Measurements from ENCODE around the gene CREB5.

Gene CREB5

DNA sequence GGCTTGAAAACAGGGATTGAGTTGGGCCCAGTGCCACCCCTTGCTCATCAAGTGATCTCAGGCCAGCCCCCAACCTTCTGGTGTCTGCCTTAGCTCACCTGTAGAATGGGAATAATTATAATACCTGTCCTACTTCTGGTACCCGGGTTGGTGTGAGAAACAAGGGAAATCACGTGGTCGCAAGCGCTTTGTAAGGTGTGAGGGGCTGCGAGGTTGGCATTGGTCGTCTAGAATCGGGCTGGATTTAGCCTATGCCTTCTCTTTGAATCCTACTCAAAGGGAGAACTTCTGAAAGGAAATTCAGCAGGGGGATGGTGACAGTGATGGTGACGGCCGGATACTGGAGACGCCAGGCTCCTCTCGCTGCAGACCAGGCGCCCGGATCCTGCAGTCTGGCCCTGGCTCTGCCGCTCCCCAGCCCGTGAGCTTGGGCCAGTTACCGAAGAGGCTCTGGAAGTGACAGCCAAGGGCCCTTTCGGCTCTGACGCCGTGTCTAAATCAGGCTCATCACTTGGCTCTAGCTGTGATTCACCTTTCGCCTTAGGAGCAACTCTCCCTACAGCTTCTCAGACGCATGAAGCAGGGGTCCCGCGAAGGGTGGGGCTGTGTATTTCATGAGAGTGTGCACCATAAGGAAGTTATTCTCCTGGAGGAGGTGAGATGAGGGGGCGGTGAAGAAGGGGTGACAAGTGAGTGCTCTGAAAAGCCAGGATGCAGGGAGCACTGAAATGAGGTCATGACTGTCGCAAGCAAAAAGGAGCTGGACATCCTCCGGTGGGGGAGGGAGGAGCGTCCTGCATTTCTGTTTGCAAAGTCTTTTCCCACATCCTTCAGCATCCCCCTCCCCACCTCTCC, 4.0 kb upstream of the CREB5 start:
- peaks cover 73% of the 10 kb centered on the region for H3K27me3 ChIP-seq (ENCODE audit: control insufficient read depth, insufficient read depth, low read length)
- H3K9ac ChIP-seq (ENCODE audit: low read depth, low read length), result no peak overlapping the region
- no peaks in the 10 kb centered on the region for H3K9me3 ChIP-seq (ENCODE audit: control insufficient read depth, insufficient read depth, low read length)
- peak overlapping the region; percentile 91 for H3K4me3 ChIP-seq (ENCODE audit: low read depth, low read length)
- peaks cover 8% of the 10 kb centered on the region for H3K4me1 ChIP-seq (ENCODE audit: control insufficient read depth, insufficient read depth, low read length)
- no peaks in the 10 kb centered on the region for H3K36me3 ChIP-seq (ENCODE audit: control insufficient read depth, insufficient read depth, low read length)

DNA sequence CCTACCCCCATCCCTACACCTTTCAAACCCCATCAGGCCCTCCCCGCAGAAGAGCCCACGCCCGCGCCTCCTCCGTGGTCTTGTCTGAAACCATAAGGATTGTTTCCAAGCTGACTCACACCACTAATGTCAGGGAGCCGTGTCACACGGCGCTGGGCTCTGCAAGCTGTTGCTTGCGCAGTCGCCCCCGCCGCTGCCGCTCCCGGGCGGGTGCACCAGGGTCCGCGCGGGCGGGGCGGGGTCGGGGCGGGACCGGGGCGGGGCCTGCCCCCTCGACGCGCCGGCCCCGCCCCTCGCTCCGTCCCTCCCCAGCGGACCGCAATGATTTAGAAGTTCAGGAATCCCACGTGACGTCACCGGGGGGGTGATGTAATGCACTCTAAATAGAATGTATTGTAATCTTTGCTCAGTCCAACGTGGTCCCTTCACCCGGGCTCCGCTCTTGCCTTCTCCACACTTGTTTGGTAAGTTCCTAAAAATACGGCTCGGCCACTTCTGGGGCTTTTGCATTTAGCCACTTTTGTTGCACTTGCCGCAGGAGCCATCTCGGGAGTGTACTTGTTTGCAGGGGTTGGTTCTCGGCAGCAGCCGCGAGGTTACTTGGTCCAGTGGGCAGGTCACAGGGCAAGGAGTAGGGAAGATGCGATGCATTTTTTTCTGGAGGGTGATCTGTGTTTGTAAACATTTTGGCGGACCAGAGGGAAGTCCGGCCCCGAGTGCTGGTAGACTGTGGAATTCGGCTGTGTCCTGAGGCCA, 3.2 kb upstream of the CREB5 start:
- peak overlapping the region; percentile 91 for H3K4me3 ChIP-seq (ENCODE audit: low read depth, low read length)
- peak overlapping the region; percentile 8 for H3K9ac ChIP-seq (ENCODE audit: low read depth, low read length)
- H3K9me3 ChIP-seq (ENCODE audit: control insufficient read depth, insufficient read depth, low read length), result no peaks in the 10 kb centered on the region
- no peaks in the 10 kb centered on the region for H3K36me3 ChIP-seq (ENCODE audit: control insufficient read depth, insufficient read depth, low read length)
- peaks cover 81% of the 10 kb centered on the region for H3K27me3 ChIP-seq (ENCODE audit: control insufficient read depth, insufficient read depth, low read length)
- peaks cover 8% of the 10 kb centered on the region for H3K4me1 ChIP-seq (ENCODE audit: control insufficient read depth, insufficient read depth, low read length)

DNA sequence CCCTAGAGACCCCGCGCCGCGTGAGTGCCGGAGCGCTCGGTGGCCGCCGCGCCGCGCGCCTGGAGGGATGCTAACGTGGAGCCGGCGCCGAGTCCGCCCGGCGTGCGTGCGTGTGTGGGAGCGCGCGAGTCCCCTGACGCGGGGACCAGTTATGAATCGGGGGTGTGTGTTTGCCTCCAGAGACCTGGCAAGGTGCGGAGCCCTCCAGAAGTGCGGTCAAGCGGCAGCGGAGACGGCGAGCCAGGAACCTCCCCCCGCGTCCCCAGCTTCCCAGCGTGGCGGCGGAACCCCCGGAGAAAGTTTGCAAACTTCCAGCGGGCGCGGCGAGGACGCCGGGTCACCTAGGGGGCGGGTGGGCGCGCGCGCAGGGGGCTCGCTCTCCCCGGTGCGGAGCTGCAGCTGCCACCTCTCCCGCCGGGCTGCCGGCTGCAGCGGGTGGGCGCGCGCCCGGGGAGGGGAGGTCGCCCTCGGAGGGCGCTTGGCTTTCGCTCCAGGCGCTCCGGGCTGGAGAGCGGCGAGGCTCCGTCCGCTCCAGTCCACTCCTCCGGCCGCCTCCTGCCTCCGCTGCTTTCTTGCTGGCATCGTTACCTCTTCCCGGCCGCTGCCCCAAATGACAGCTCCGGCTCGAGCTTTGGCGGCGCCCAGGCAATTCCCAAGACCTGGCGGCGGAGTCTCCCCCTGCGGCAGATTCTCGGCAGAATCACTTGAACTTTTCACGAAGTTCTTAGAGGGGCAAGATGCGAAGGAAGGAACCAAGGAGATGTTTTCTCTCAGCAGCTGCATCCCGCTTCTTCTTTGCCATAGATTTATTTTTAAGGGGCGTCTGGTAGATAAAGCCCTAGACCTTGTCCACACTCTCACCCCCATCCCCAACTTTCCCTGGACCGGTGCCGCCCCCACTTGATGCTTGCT, 2.3 kb upstream of the CREB5 start:
- H3K9ac ChIP-seq (ENCODE audit: low read depth, low read length), result peak overlapping the region; percentile 8
- peaks cover 78% of the 10 kb centered on the region for H3K27me3 ChIP-seq (ENCODE audit: control insufficient read depth, insufficient read depth, low read length)

GRCh38 chr7:28410628-28411531, 1.4 kb upstream of the CREB5 start:
- Histone ChIP-seq H3K27me3 (ENCODE audit: control insufficient read depth, insufficient read depth, low read length) (peaks cover 71% of the 10 kb centered on the region), H3K36me3 (ENCODE audit: control insufficient read depth, insufficient read depth, low read length) (no peaks in the 10 kb centered on the region), H3K4me3 (ENCODE audit: low read depth, low read length) (peak overlapping the region; percentile 91), H3K9ac (ENCODE audit: low read depth, low read length) (no peak overlapping the region), H3K4me1 (ENCODE audit: control insufficient read depth, insufficient read depth, low read length) (peaks cover 8% of the 10 kb centered on the region), H3K9me3 (ENCODE audit: control insufficient read depth, insufficient read depth, low read length) (no peaks in the 10 kb centered on the region)

More for the DNA sequence above, 2.3 kb upstream of the CREB5 start:
- Histone ChIP-seq H3K36me3 (ENCODE audit: control insufficient read depth, insufficient read depth, low read length) (no peaks in the 10 kb centered on the region), H3K4me1 (ENCODE audit: control insufficient read depth, insufficient read depth, low read length) (peaks cover 8% of the 10 kb centered on the region), H3K4me3 (ENCODE audit: low read depth, low read length) (peak overlapping the region; percentile 91), H3K9me3 (ENCODE audit: control insufficient read depth, insufficient read depth, low read length) (no peaks in the 10 kb centered on the region)

GRCh38 chr7:28413011-28413410, 693 bp downstream of the CREB5 start:
- Histone ChIP-seq H3K4me3 (ENCODE audit: low read depth, low read length) (no peak overlapping the region), H3K36me3 (ENCODE audit: control insufficient read depth, insufficient read depth, low read length) (no peaks in the 10 kb centered on the region), H3K9me3 (ENCODE audit: control insufficient read depth, insufficient read depth, low read length) (no peaks in the 10 kb centered on the region), H3K27me3 (ENCODE audit: control insufficient read depth, insufficient read depth, low read length) (peaks cover 54% of the 10 kb centered on the region), H3K4me1 (ENCODE audit: control insufficient read depth, insufficient read depth, low read length) (peaks cover 8% of the 10 kb centered on the region), H3K9ac (ENCODE audit: low read depth, low read length) (no peak overlapping the region)

GRCh38 chr7:28414453-28414852, 2.1 kb downstream of the CREB5 start:
- Histone ChIP-seq H3K9ac (ENCODE audit: low read depth, low read length) (no peak overlapping the region), H3K9me3 (ENCODE audit: control insufficient read depth, insufficient read depth, low read length) (no peaks in the 10 kb centered on the region), H3K27me3 (ENCODE audit: control insufficient read depth, insufficient read depth, low read length) (peaks cover 44% of the 10 kb centered on the region), H3K4me1 (ENCODE audit: control insufficient read depth, insufficient read depth, low read length) (peaks cover 8% of the 10 kb centered on the region), H3K36me3 (ENCODE audit: control insufficient read depth, insufficient read depth, low read length) (no peaks in the 10 kb centered on the region), H3K4me3 (ENCODE audit: low read depth, low read length) (no peak overlapping the region)

- peaks cover 4% of the 10 kb centered on the region for H3K4me1 ChIP-seq (ENCODE audit: control insufficient read depth, insufficient read depth, low read length)
- no peaks in the 10 kb centered on the region for H3K36me3 ChIP-seq (ENCODE audit: control insufficient read depth, insufficient read depth, low read length)
- no peak overlapping the region for H3K9ac ChIP-seq (ENCODE audit: low read depth, low read length)
- no peaks in the 10 kb centered on the region for H3K9me3 ChIP-seq (ENCODE audit: control insufficient read depth, insufficient read depth, low read length)
- H3K4me3 ChIP-seq (ENCODE audit: low read depth, low read length), result no peak overlapping the region
- peaks cover 18% of the 10 kb centered on the region for H3K27me3 ChIP-seq (ENCODE audit: control insufficient read depth, insufficient read depth, low read length)
Observed at GRCh38 chr7:28417321-28417940, 5.1 kb downstream of the CREB5 start.

DNA sequence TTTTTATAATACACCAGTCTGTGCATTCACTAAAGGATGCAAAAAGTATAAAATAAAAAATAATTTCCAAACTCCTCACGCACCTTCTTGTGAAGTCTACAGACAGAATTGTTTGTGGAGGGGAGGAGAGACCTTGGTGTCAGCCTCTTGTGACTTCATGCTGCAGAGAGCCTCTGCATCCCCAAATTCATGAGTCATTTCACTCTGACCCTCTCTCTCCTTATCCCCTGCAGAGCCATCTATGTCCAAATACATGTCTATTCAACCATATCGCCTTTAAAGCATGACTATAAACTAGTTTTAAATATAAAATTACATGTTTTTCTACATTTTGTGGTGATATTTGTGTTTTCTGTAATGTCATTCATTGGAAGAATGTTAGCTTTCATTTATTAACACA, 6.0 kb downstream of the CREB5 start:
- no peaks in the 10 kb centered on the region for H3K36me3 ChIP-seq (ENCODE audit: control insufficient read depth, insufficient read depth, low read length)
- H3K9ac ChIP-seq (ENCODE audit: low read depth, low read length), result no peak overlapping the region
- H3K4me1 ChIP-seq (ENCODE audit: control insufficient read depth, insufficient read depth, low read length), result no peaks in the 10 kb centered on the region
- H3K4me3 ChIP-seq (ENCODE audit: low read depth, low read length), result no peak overlapping the region
- H3K27me3 ChIP-seq (ENCODE audit: control insufficient read depth, insufficient read depth, low read length), result peaks cover 10% of the 10 kb centered on the region
- no peaks in the 10 kb centered on the region for H3K9me3 ChIP-seq (ENCODE audit: control insufficient read depth, insufficient read depth, low read length)

DNA sequence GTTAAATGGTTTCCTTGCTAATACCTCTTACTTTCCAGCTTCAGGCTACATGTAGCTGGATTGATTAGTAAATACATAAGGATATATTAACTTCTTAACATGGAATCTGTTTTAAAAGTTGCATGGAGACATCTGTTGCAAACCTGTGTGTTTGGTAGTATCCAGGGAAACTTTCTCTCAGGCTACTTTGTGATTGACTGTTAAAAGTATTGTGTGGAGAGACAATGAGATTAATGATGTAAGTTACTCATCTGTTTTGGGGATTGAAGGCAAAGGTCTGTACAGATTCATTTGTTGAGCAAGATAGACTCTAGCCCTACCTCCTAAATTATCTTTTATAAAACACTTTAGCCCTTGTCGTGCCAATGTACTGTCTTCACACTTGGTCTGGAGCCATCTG, 6.6 kb downstream of the CREB5 start:
- peaks cover 3% of the 10 kb centered on the region for H3K27me3 ChIP-seq (ENCODE audit: control insufficient read depth, insufficient read depth, low read length)
- H3K4me1 ChIP-seq (ENCODE audit: control insufficient read depth, insufficient read depth, low read length), result no peaks in the 10 kb centered on the region

GRCh38 chr7:28419716-28420115, 7.4 kb downstream of the CREB5 start:
- Histone ChIP-seq H3K4me1 (ENCODE audit: control insufficient read depth, insufficient read depth, low read length) (no peaks in the 10 kb centered on the region), H3K27me3 (ENCODE audit: control insufficient read depth, insufficient read depth, low read length) (no peaks in the 10 kb centered on the region), H3K36me3 (ENCODE audit: control insufficient read depth, insufficient read depth, low read length) (no peaks in the 10 kb centered on the region), H3K4me3 (ENCODE audit: low read depth, low read length) (no peak overlapping the region), H3K9me3 (ENCODE audit: control insufficient read depth, insufficient read depth, low read length) (no peaks in the 10 kb centered on the region), H3K9ac (ENCODE audit: low read depth, low read length) (no peak overlapping the region)

More for the DNA sequence above, 6.6 kb downstream of the CREB5 start:
- H3K9me3 ChIP-seq (ENCODE audit: control insufficient read depth, insufficient read depth, low read length), result no peaks in the 10 kb centered on the region
- H3K9ac ChIP-seq (ENCODE audit: low read depth, low read length), result no peak overlapping the region
- H3K4me3 ChIP-seq (ENCODE audit: low read depth, low read length), result no peak overlapping the region
- H3K36me3 ChIP-seq (ENCODE audit: control insufficient read depth, insufficient read depth, low read length), result no peaks in the 10 kb centered on the region

Data from iPS-15b (cell line).